ENCODE measurements around the gene FAM234B. TPM values are rescaled to one million over a fixed set of nuclear protein-coding genes. Genes with fewer than 3 reads are reported as not detected.

The FAM234B gene
- total RNA-seq, 2 donors from 2014 or later: 20.8 to 32.0 TPM

- no peak overlapping the region for H3K27ac Mint-ChIP-seq
- no peak for DNase-seq
- no peak overlapping the region for H3K9ac ChIP-seq (ENCODE audit: extremely low read depth, low read length, poor library complexity, severe bottlenecking)
- no peaks in the 10 kb centered on the region for H3K4me1 ChIP-seq (ENCODE audit: control insufficient read depth, insufficient read depth, low read length)
- no peaks in the 10 kb centered on the region for H3K9me3 ChIP-seq (ENCODE audit: control insufficient read depth, low read length)
- H3K27ac ChIP-seq (ENCODE audit: low read depth, low read length): no peak overlapping the region
- 96% methylated on average over 2 of the region's 3 CpGs; no CpG with 5 or more reads in 1 of the 2 experiments for WGBS, 2 experiments (ENCODE audit: insufficient coverage in 1 of 2, insufficient read length in 1 of 2)
- no peak overlapping the region for H3K4me3 Mint-ChIP-seq
- TF ChIP-seq CTCF (conservative IDR thresholded peaks at IDR 0.05): no peak
- H3K36me3 Mint-ChIP-seq (ENCODE audit: low read depth): no peaks in the 10 kb centered on the region
- no peaks in the 10 kb centered on the region for H3K27me3 Mint-ChIP-seq (ENCODE audit: insufficient read depth)
- H3K9me3 Mint-ChIP-seq: no peaks in the 10 kb centered on the region
- H3K27me3 ChIP-seq (ENCODE audit: control insufficient read depth, insufficient read depth, low read length, poor library complexity, severe bottlenecking): no peaks in the 10 kb centered on the region
- H3K36me3 ChIP-seq (ENCODE audit: control insufficient read depth, insufficient read depth, low read length): no peaks in the 10 kb centered on the region
- no peak overlapping the region for H3K4me3 ChIP-seq (ENCODE audit: low read length)
- H3K4me1 Mint-ChIP-seq: peaks cover 7% of the 10 kb centered on the region
Observed at GRCh38 chr12:13130981-13131380, 86.8 kb downstream of the FAM234B start.

Other genes with a start within 250 kb of the FAM234B start
- 100 to 1,000 TPM in 1 of 2 donors, 10 to 100 TPM in 1; 92.3 to 154 TPM for gene DDX47, start 231.0 kb upstream of the FAM234B start, total RNA-seq
- gene GPRC5A, start 152.8 kb upstream of the FAM234B start, total RNA-seq: 1 to 10 TPM in 1 of 2 donors, under 1 TPM in 1; 0.15 to 1.0 TPM
- gene GPRC5D, start 92.2 kb upstream of the FAM234B start, total RNA-seq: not detected
- gene HEBP1, start 44.1 kb upstream of the FAM234B start, total RNA-seq: 10 to 100 TPM; 27.4 to 29.1 TPM
- under 1 TPM in 1 of 2 donors, not detected in 1; 0.31 TPM for gene GSG1, start 59.3 kb downstream of the FAM234B start, total RNA-seq
- gene EMP1, start 152.3 kb downstream of the FAM234B start, total RNA-seq: under 1 TPM; 0.58 to 0.59 TPM

Measured in endodermal cell (in vitro differentiated cells).